NCI-H2227 (cell line): Measurements from ENCODE around the gene ZMYND11.

Experiments
- DNase-seq: peaks from one replicate; lab custom pipeline; 2025; ENCODE audit not compliant: unreplicated experiment; lab: John Stamatoyannopoulos, UW

The ZMYND11 gene

DNA sequence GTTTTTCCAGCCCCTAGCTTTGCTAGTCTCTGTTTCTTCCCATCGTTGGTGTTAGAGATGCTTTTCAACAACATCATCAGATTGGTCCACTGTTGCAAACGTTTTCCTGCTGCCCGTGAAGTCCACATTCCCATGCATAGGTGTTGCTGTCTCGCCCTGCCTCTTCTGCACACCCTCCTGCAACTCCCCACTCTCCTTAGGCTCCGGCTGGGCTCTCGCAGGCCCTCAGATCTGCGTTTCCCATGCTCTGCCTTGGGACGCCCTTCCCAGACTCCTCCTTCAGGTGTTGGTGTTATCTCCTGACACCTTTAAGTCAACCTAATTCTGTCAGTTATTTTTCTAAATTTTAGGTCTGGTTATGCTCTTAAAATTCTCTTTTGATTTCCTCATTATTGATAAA, 55.0 kb downstream of the ZMYND11 start:
- DNase-seq: no peak

DNA sequence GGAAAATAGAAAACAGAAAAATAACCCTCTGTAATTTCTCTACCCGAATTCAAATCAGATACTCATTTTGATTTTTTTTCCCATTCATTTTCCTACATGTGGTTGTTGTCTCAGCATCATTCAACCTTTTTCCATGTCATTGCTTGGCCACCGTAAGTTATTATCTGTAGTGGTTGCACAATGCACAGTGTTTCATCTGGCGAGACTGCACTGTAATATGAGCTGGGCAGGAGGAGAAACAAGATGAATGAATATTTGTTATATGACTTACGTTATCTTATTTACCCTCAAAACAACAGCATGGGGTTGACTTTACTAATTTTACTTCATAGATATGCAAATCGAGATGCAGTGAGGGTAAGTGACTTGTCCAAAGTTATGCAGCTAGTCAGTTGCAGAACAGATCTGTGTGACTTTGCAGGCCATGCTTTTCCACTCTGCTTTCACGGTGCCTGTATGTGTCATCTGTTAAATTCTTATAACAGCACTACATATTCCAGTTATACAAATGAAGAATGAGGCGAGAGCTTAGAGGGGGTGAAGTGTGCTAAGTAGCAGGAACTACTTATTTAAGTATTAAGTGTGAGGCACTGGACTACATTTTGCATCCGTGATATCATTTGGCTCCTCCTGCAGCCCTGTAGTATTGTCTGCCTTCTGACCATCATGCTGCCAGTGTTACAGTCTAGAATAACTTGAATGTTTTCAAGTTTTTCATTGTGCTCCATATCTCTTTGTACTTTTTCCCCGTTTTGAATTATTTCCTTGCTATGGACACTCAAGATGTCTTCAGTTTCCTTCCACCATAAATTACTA, 56.7 kb downstream of the ZMYND11 start:
- no peak for DNase-seq

DNA sequence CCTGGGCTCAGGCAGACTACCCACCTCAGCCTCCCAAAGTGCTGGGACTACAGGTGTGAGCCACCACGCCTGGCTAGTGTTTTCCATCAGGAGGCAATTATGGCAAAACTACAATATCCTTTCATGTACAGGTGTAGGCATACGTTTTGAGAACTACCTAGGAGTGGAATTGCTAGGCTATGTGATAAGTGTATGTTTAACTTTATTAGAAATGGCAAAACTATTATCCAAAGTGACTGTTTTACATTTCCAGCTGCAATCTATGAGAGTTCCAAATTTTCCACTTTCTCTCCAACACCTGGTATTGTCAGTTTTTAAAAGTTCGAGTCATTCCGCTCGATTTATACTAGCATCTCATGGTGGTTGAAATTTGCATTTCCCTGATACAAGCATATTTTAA, 59.0 kb downstream of the ZMYND11 start:
- DNase-seq: no peak

DNA sequence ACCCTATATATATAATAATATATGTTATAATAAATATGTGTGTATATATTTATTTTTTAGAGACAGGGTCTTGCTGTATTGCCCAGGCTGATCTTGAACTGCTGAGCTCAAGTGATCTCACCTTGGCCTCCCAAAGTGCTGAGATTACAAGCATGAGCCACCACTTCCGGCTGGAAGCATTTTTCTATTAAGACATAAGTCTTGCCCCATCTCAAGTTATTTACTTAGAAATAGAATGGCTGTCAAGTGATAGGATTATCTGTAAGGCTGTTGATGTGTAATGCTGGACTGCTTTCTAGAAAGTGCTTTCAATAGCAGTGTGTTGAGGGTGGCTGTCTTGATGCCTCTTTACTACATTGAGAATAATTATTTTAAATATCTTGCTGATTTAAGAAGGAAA, 65.2 kb downstream of the ZMYND11 start:
- DNase-seq: no peak

DNA sequence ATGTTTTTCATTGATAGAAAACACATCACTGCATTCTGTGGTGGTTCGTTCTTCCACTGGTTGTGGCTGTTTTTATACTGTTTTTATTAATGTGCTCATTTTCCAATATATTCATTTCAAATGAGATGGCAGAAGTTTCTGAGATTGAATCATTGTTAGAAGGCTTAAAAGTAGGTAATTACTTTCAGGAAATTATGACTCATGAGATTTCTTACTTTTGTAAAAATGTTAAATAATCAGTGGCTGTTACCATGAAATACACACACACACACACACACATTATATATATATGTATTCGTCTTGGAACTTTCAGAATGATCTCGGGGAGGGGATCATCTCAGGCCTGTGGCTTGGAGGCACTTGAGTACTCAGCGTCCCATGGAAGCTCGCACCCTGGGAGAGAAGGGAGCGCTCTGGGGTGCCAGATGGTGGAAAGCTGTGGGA, 66.1 kb downstream of the ZMYND11 start:
- DNase-seq: no peak

DNA sequence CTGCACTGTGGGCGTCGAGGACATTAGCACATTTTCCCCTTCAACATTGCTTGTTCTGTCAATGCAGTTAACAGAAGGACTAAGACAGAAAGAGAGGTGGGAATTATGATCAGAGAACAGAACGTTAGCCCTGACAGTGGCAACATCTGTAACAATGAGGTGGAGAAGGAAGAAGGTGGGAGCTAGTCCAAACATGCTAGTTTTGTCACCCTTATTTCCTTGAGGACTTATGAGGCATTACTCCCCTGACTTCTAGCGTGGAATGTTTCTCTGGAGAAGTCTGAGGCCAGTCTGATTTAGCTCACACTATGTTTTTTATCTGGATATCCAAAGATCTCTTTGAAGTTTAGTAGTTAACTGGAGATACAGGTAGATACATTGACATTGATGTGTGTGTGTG, 73.4 kb downstream of the ZMYND11 start:
- DNase-seq: no peak

DNA sequence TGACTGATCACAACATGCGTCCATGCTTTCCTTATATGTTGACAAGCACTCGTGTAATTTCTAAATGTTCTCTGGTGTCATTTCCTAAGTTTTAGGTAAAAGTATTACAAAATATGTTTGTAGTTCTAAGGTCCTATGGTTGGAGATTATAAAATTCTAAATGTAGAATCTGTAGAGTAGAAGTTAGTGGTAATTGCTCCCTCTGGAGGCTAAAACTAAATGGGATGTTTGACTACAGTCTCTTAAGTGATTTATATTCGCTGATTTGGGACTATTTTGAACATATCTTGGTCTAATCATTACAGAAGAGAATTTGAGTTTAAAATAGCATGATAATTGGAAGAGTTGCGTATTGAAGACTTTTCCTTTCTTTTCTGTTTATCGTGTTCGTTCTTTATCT, 74.1 kb downstream of the ZMYND11 start:
- DNase-seq: no peak

DNA sequence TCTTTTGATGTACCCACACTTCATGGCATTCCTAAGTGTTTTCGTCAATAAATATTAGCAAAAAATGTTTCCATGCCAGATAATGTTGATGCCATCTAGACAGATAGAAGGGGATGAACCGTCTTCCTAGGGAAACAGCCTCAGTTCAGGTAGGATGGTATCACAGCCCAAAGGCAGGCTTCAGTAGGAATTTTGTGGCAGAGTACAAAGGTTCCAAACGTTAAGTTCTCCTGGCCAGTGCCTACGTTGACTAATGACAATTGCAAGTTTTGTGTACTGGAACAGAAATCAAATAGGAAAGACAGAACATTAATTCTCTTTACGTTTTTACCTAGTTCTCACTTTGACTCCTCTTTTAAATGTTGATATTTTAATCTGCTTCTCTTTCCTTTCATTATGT, 75.0 kb downstream of the ZMYND11 start:
- DNase-seq: no peak

DNA sequence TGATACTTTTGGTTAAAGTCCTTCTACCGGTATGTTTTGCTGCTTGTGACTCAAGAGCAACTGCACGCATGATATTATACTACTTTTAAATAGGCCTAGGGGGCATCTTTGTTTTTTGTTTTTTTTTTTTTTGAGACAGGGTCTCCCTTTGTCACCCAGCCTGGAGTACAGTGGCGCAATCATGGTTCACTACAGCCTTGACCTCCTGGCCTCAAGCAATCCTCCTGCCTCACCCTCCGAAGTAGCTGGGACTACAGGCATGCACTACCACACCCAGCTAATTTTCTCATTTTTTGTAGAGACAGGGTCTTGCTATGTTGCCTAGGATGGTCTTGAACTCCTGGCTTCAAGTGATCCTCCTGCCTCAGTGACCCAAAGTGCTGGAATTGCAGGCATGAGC, 80.2 kb downstream of the ZMYND11 start:
- no peak for DNase-seq

DNA sequence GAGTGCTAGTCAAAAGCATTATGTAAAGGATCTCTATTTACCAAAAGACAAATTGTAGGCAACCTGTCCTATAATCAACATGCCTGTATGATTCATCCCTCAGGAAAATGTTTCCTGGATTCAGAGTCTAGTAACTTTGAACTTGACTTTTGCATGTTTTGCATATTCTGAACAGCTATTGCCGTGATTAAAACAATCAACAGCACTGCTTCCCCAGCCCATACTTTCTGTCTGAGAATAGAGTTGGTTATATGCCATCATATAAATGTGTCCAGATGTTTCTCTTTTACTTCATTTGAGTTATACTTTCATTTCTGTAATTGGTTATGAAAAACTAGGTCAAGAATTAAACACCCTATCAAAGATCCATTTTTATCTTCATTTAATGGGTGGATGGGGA, 83.5 kb downstream of the ZMYND11 start:
- no peak for DNase-seq

DNA sequence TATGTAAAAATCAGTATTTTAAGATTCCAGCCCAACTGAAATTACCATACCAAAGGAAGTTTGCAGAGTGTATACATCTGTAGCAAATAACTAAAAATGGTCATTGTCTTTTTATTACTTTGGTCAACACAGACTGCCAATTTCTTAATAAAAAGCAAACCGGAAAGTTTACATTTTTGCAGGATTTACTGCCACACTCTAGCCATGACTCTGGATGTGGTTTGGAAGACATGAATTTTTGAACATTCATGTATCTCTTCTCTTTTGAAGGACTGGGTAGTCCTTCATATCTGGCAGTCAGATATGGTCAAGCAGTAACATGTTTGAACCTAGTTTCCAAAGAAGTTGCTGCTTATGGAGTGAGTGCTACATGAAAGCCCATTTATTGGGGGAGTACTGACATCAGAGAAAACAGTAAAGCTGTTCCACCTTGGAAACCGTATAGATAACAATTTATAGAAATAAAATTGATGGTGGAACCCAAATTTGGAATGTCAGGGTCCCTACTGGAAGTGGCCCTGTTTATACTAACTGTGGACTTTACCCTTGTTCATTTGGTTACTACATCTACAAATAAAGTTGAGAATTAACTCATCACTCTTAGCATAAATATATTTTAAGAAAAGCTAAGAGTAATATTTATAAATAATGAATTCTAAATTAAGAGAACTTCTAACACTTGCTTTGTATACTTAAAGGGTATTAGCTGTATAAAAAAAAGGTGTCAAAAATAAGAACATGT, 84.6 kb downstream of the ZMYND11 start:
- DNase-seq: no peak

DNA sequence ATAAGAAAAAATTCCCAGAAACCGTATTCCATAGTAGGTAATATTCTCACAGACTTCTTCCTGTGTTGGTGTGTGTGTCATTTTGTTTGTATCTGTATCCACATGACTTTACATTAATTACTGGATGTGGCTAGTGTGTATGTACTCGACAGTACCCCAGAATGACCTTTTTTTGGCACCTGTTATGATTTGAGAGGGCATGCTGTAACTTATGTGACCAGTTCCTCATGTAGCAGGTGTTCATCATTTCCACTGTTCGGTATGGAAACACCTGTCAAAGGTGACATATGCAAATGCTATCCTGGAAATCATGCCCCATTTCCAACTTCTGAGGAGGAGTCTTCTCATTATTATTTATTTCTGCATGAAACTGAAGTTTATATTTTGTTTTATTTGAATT, 89.3 kb downstream of the ZMYND11 start:
- DNase-seq: no peak

DNA sequence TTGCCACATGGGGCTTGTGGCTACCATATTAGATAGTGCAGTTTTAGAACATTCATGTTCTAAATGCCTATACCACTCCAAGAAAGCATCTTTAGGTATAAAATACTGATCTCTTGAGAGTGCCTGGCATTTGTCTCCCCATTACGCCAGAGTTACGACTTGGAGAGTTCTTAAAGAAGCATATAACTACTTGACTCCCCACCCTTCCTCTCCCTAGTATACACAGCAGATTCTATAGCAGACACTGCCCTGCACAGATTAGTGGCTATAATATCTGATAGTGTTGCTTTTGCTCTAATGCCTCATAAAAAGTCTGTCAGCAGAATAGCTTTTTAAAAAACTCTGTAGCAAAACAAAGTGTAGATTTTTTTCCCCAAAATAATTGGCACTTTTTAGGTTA, 90.8 kb downstream of the ZMYND11 start:
- DNase-seq: no peak

DNA sequence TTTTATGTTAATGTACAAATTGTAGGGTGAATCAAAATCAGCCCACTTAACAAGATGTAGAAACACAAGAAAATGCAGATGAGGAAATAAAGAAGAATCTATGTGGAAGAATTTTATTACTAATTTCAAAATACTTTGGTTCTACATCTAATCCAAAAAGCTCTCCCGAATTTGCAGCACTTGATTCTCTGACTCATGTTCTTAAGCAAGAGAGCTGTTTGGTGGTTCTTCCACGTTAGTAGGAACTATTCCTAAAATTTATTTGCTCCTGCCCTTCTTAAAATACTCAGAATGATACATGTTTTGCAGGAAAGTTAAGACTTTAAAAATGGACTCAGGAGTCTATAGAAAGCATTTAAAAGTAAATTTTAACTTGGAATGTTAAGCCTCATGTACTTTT, 91.8 kb downstream of the ZMYND11 start:
- DNase-seq: no peak

DNA sequence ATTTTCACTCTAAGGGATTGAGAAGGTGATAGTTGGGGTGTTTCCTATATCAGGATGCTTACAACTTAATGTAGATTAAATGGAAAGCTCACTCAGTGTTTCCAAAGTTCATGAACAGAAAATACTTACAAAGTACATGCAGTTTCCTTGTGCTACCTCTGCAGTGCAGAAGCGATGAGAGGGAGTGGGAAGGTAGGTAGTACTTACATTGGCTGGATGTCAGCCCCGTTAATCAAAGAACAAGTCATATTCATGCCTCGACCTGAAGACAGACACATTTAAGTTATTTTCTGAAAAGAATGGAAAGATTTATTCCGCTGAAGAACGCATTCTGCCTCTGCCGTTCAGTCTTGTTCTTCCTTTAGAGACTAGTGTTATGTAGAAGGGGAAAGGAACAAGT, 93.1 kb downstream of the ZMYND11 start:
- DNase-seq: no peak

DNA sequence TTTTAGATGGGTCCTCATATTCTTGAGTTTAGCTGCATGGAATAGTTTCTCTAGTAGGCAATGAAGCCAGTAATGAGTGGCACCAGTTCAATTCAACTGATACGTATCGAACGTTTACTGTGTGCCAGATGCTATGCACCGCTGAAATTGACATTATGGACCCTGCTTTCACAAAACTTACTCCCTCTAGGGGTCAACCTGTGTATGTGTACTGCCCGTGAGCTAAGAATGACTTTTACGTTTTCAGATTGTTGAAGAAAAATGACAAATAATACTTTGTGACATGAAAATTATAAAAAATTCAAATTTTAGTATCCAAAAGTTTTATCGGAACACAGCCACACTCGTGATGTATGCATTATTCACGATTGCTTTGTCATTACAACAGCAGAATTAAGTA, 95.5 kb downstream of the ZMYND11 start:
- DNase-seq: no peak

DNA sequence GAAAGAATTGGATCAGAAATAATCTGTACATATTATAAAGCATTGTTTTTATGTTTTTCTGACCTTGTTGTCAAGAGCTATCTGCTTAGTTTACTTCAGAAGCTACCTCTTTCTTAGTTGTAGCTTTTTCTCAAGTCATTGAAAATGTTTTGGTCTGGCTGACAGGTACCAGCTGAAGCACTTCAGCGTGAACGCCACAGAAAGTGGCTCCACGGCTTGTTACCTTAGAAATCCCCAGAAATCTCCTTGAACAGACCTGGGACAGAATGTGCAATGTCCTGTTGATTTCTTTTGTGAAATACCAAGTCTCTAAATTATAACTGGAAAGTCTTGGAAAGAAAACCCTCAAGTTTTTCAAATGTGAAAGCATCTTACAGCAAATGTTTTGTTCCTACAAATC, 96.8 kb downstream of the ZMYND11 start:
- no peak for DNase-seq

DNA sequence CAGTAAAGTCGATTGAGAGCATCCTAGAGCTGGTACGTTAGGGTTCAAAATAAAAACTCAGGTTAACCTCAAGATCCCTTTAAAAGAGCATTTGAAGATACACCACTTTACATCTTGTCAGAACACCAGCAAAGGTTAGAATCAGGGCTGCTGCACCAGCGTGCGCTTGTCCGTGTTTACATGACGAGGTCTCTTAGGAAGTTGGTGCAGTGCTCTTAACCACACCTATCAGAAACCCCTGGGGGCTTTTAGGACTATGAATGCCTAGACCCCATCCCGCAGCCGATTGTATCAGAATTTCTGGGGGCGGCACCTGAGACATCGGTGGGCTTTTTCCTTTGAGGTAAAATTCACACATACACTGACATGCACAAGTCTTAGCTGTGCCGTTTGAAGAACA, 97.6 kb downstream of the ZMYND11 start:
- DNase-seq: no peak

DNA sequence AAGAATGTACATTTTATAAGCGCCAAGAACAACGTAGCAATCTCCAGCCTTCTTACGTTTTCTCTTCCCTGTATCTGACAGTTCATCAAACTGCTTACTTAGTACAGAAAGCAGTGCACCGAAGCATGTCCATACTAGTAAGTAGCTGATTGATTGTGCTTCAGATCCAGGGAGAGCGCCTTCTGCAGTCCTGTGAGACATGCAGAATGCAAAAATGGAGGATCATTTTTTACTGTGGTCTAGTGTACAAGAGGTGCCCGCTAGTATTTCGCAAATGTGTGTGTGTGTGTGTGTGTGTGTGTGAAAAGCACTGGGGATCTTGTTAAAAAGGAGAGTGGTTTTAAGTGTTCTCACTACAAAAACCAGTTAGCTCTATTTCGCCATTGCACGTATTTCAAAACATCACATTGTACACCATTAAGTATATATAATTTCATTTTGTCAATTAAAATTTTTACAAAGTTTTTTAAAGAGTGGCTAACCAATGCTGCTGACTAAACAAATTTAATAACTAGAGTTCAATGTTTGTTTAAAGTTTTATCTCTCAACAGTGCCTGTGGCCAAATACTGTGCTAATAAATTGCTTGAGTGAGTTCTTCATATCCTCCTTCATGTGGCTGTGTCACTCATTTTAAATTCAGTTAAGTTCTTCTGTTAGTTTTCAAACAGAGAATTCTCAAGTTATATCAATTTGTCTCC, 99.6 kb downstream of the ZMYND11 start:
- DNase-seq: no peak

DNA sequence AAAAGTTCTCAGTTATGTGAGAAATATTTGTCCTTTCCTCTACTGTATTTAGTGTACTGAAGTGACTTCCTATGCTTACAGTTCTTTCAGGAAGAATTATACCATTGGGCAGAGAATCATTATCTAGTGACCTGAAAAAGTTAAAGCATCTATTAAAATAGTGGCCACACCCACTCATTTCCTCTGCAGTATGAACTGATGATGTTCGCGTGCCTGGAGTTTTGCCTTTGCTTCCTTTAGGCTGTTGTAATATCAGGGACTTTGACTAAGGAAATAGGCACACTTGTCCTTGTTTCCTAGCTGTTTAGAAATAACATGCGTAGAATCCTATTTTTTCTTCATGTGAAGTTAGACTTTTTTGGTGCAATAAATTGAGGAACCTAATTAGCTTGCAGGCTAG, 100.7 kb downstream of the ZMYND11 start:
- no peak for DNase-seq

DNA sequence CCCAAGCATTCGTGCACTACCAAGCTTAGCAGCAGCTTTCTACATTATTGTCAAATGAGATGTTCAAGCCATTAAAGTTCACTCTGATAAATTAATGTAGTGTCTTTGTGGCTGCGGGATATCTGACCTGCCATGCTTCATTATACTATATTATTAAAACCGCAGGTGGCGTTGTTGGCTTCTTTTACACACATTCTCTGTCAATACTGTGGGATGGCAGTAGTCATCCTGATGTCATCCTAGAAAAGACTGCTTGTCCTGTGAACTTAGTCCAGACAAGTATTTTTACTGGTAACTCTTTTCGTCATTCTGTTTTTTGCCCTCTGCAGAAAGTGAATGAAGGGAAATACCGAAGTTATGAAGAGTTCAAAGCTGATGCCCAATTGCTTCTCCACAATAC, 103.9 kb downstream of the ZMYND11 start:
- DNase-seq: peak; percentile 11

DNA sequence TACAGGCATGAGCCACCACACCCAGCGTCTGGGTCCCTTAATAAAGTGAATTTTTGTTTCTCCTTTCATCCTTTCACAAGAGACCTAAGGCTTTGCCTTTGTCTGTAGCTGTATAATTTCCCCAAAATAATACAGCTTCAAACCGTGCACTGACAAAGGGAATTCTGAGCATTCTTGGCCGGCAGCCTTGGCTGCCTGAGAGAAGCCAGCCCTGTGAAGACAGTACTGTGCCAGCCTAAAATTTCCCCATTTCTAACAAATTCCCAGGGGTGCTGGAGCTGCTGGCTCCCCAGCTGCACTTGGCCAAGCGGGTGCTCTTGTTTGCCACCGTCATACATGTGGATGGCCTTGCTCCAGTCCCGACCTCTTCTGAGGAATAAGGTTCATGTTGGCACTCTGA, 106.2 kb downstream of the ZMYND11 start:
- no peak for DNase-seq
